RCC 7860 (cell line): ENCODE data around the gene SLC26A1.
A peak's percentile ranks its signal among the peaks of the same experiment; 100 is the strongest.

ENCODE experiments used
- DNase-seq: peaks from one replicate; pipeline ENCODE4 v3.0.0-alpha.2; 2015; ENCODE audit warnings: low spot score
- FAIRE-seq: peaks from 2 replicates; lab custom pipeline; 2012; peaks lifted over from hg19 to GRCh38; lab: Jason Lieb, UNC

Gene SLC26A1

GRCh38 chr4:1028574-1029220 lies 35.5 kb upstream of the SLC26A1 start:
- DNase-seq: no peak
- no peak for FAIRE-seq

DNA sequence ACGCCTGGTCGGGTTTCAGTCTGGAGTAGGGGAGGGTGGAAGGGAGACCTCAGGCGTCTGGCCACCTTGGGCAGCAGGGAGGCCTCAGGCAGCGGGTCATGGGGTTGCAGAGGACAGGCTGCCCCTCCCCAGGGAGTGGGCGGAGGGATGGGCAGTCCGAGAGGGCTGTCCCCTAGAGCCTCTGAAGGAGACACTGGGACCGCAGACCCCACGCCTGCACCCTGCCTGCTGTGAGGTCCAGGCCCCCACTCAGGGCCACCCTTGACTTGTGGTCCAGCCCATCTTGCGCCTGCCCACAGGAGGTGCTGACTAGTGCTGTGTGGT lies 34.7 kb upstream of the SLC26A1 start:
- FAIRE-seq: no peak

DNA sequence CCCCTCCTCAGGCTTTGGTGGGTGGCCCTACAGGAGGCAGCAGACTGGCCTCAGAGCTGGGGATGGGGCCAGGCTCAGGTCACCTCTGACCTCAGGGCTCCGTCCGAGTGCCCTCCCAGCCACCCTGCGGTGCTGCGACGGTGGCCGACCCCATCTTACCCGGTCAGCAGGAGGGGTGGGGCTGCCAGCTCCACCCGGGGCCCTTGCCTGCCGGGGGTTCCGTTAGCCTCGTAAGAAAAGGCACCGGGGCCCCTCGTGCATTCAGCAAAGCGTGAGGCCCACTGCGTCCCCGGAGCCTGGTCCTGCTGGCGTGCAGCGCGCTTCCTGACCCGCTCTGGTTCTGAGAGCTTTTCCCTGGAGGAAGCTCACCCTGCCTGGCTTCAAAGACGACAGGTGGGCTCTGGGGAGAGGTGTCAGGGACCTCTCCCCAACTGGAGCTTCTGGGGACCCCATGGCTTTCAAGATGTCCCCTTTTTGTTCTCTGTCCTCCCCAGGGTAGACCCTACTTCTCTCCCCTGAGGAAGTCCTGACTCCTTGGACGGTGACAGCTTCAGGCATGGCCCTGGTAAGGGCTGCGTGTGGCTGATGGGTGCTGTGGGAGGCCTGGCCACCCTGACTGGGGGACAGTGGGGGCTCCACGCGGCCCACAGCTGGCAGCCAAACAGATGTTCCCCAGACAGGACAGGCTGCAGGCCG lies 34.2 kb upstream of the SLC26A1 start:
- DNase-seq (no peak), FAIRE-seq (no peak)

More for the DNA sequence above, 34.7 kb upstream of the SLC26A1 start:
- no peak for DNase-seq

GRCh38 chr4:1026115-1026514 lies 32.9 kb upstream of the SLC26A1 start:
- DNase-seq (peak; percentile 19), FAIRE-seq (no peak)

GRCh38 chr4:1024882-1025545 lies 31.8 kb upstream of the SLC26A1 start:
- no peak for DNase-seq
- FAIRE-seq: no peak

- no peak for FAIRE-seq
- DNase-seq: no peak
Measured at GRCh38 chr4:1023895-1024740, 30.9 kb upstream of the SLC26A1 start.

DNA sequence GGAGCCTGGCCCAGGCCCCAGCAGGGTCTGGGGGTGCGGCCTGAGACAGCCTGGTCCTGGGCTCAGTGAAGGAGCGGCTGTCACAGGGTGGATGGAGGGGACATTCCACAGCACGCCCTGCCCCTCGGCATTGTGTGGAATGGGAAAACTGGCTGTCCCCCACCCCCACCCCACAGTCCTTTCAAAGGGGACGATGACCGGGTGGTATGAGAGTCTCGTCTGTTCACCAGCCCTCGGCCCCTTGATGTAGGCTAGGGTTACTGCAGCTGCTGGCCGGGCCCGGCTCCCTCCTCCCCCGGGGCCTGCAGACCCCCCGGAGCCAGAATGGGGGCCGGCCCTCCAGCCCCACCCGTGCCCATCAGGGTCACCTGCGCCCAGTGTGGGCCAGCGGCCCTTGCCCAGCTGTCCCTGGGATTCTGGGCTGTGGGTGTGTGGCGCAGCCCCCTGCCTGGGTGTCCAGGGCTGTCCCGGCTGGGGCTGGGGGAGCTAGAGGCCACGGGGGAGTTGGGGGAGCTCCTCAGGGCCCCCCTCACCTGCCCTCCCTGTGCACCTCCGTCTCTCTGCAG lies 30.0 kb upstream of the SLC26A1 start:
- FAIRE-seq: no peak
- no peak for DNase-seq

DNA sequence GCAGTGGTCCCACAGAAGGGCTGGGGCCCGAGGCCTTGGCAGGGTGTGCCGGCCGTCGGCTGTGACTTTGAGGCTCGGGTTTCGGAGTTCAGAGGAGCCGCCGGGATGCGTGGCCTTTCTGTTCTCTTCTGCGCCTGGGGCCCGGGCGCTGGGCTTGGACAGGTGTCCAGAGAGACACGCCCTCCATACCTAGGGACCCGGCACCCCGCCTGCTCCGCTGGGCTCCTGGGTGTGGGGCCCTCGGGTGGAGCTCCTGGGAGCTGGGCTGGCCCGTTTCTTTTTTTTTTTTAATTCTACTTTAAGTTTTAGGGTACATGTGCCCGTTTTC lies 29.5 kb upstream of the SLC26A1 start:
- no peak for DNase-seq
- no peak for FAIRE-seq

DNA sequence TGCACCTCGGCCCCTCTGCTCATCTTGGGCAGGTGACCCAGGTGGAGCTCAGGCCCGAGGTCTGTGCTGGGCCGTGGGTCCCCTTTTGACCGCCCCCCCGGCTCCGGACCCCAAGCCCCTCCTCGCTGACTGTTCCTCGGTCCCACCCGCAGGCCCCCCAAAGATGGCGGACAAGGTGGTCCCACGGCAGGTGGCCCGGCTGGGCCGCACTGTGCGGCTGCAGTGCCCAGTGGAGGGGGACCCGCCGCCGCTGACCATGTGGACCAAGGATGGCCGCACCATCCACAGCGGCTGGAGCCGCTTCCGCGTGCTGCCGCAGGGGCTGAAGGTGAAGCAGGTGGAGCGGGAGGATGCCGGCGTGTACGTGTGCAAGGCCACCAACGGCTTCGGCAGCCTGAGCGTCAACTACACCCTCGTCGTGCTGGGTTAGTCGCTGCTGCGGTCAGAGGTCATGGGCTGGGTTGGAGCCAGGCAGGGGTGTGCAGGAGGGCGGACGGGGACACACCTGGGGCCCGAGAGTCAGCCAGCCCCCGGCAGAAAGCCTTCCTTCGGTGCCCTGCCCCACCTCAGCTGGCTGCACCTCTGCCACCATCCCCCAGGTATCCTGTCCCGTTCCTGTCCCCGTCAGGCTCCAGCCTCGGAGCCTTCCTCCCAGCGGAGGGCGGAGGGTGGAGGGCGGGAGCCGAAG lies 29.0 kb upstream of the SLC26A1 start:
- DNase-seq (no peak), FAIRE-seq (no peak)

GRCh38 chr4:1021386-1022050 lies 28.3 kb upstream of the SLC26A1 start:
- FAIRE-seq: no peak
- no peak for DNase-seq

DNA sequence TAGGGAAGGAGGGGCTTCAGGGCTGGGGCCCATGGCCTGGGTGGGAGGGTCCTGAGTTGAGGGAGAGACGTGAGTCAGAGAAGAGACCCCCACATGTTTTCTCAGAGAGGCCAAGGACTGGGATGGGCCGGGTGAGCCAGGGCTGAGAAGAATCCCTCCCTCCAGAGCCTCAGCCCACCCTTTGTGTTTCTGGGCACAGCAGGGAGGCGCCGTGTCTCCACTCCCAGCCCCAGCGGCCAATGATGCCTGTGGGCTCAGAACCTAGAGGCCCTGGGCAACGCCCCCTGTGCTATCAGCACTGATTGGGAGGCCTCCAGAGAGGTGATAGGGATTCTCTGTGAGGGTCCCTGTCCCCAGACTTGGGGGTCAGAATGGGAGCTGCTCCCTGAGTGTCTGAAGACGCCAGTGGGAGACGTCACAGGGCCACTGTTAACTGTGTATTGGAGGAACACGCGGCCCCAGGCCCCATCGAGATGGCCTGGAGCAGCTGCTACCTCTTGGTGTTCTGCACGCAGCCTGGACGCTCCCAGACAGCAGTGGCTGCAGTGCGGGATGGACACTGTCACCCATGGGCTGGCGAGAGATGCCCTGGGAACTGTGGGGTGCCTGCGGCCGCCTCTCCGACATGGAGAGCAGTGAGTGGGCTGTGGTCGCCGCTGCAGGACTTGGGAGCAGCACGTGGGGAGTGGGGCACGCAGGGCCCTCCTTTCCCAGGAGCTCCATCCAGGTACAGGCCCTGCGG lies 26.7 kb upstream of the SLC26A1 start:
- DNase-seq: no peak
- FAIRE-seq: no peak

DNA sequence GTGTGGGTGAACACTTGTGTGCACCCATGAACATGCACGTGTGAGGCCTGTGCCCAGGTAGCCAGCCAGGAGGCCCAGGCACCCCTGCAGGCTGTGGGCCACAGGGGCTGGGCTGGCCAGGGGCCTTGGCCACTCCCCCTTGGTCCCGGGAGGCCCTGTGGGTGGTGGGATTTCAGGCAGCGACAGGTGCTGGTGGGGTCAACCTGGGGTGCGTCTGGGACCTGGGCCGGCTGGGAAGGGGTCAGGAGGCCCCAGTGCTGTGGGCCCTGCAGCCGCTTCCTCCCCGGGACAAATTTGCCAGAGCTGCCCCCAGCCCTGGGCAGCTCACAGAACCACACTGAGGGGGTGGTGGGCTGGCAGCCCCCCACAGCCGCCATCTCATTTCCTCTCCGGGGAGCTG lies 26.1 kb upstream of the SLC26A1 start:
- FAIRE-seq (no peak), DNase-seq (no peak)

- no peak for FAIRE-seq
- DNase-seq: no peak
Measured at GRCh38 chr4:1018147-1019020, 25.2 kb upstream of the SLC26A1 start.

DNA sequence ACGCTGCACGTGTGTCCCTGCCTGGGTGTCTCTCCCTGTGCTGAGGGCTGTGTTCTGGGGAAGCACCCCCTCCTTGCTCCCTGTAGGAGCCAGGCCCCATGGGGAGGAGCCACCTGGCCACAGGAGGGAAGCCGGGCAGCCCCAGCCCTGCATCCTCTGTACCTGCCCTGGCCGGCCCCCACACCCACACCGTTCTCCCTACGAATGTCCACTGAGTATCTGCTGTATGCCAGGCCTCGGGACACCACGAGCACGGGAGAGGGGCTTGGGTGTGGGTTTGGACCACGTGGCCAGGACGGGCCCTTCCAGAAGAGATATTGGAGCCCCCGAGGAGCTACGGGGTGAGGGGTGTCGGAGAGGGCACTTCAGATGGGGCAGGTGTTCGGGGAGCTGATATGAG lies 24.5 kb upstream of the SLC26A1 start:
- FAIRE-seq: no peak
- DNase-seq: no peak

DNA sequence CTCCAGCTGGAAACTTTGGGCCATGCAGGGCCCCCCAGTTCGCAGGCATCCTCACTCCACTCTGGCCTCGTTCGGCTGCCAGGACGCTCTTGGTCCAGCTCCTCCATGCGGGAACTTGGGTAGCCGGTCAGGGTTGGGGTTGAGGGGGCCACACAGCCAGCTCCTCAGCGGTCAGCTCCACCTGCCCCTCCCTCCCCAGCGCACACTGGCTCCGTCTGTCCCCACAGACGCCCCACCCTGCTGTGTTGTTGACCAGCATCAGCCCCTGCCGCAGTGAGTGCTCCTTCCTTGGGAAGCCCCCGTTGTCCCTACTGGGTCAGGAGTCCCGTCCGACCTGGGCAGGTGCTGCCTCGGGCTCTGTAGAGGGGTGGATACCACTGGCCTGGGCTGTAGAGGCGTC lies 24.0 kb upstream of the SLC26A1 start:
- no peak for FAIRE-seq

DNA sequence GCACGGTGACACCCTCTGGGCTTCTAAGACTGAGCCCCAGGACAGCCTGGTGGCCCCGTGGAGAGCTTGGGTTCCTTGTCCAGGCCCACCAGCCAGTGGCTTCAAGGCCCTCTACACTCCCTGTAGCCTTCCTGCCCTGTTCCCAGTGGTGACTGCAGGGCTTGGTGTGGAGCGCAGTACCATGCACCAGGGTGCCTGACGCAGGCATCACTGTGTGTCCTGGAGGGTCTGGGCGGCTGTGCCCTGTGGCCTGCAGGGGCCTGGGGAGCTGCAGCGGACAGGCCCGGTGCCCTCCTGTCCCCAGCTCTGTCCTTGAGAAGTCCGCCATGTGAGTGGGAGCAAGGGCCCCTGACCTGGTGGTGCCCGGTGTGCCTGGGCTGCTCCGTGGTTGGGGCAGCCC lies 22.5 kb upstream of the SLC26A1 start:
- FAIRE-seq: no peak
- no peak for DNase-seq

More for the DNA sequence above, 24.0 kb upstream of the SLC26A1 start:
- DNase-seq: no peak

DNA sequence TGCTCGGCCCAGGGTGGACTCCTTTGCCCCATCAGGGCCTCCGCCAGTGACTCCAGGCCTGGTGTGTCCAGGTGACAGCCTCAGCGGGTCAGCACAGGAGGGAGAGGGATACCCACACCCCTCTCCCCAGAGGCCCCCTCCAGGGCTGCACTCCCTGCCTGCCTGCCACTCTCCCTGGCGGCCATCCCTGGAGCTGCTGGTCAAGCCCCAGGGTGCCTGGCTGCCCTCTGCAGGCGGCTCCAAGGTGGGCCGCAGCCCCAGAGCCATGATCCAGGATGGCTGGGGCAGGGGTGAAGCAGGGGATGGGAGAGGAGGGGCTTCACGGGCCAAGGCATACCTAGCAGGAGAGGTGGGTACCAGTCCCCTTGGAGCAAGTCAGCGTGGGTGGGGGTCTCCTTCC lies 22.0 kb upstream of the SLC26A1 start:
- no peak for FAIRE-seq
- no peak for DNase-seq
